Neuron (in vitro differentiated cells): Measurements from ENCODE around the gene SNX7.

ENCODE experiments used
- H2AFZ ChIP-seq: one replicate; pipeline ENCODE4 v1.6.1; 2013; ENCODE audit warnings: low read depth, mild to moderate bottlenecking, inconsistent platforms, low read length, moderate library complexity
- H3K27me3 ChIP-seq: one replicate; pipeline ENCODE4 v1.6.1; 2013; ENCODE audit warnings: low read length; ENCODE audit not compliant: insufficient read depth
- H3K36me3 ChIP-seq: one replicate; pipeline ENCODE4 v1.6.1; 2013; ENCODE audit warnings: low read length; ENCODE audit not compliant: insufficient read depth
- H3K4me1 ChIP-seq: one replicate; pipeline ENCODE4 v1.6.1; 2013; ENCODE audit warnings: low read length; ENCODE audit not compliant: insufficient read depth
- H3K4me3 ChIP-seq: 2 replicates; pipeline ENCODE4 v1.5.1; 2013; ENCODE audit warnings: mild to moderate bottlenecking, low read length, moderate library complexity
- H3K9me3 ChIP-seq: one replicate; pipeline ENCODE4 v1.6.1; 2013; ENCODE audit warnings: low read length

The SNX7 gene

DNA sequence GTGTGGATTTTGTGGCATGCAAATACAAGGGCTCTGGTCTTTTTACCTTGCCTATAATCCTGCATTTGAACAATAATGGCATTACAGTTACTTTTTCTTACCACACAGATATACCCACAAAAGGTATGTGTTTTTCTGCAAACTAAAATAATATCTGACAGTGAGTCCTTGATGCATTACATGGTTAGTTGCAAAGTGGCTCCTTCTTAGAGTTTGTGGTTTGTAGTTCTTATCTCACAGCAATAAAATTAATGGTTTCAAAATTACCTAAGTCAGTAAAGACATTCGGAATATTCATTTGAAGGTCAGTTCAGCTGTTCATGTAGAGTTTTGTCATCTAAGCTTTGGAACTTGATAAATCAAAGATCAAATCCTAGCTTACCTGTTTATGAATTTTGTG lies 43.5 kb downstream of the SNX7 start:
- H3K36me3 ChIP-seq: no peaks in the 10 kb centered on the region
- H2AFZ ChIP-seq: no peak overlapping the region
- no peaks in the 10 kb centered on the region for H3K27me3 ChIP-seq
- H3K9me3 ChIP-seq: no peaks in the 10 kb centered on the region
- peaks cover 28% of the 10 kb centered on the region for H3K4me1 ChIP-seq
- no peak overlapping the region for H3K4me3 ChIP-seq

DNA sequence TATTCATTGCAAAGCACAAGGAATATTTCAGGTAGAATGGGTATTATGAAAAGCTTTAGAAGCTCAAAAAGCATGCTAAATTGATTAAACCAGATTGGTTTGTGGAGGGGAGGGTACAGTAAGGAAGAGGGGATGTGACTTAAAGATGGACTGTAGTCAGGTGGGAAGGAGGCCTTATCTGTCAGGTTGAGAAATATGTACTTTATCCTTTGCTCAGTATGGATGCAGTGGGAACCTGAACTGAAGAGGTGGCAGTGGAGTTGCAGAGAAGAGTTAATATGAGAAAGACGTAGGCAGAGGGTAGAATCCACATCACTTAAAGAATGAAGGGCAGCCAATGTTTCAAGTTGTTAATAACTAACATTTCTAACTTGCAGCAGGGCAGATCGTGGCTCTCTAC lies 44.1 kb downstream of the SNX7 start:
- H2AFZ ChIP-seq: no peak overlapping the region
- H3K4me1 ChIP-seq: peaks cover 28% of the 10 kb centered on the region
- no peaks in the 10 kb centered on the region for H3K27me3 ChIP-seq
- H3K36me3 ChIP-seq: no peaks in the 10 kb centered on the region
- no peak overlapping the region for H3K4me3 ChIP-seq
- no peaks in the 10 kb centered on the region for H3K9me3 ChIP-seq

DNA sequence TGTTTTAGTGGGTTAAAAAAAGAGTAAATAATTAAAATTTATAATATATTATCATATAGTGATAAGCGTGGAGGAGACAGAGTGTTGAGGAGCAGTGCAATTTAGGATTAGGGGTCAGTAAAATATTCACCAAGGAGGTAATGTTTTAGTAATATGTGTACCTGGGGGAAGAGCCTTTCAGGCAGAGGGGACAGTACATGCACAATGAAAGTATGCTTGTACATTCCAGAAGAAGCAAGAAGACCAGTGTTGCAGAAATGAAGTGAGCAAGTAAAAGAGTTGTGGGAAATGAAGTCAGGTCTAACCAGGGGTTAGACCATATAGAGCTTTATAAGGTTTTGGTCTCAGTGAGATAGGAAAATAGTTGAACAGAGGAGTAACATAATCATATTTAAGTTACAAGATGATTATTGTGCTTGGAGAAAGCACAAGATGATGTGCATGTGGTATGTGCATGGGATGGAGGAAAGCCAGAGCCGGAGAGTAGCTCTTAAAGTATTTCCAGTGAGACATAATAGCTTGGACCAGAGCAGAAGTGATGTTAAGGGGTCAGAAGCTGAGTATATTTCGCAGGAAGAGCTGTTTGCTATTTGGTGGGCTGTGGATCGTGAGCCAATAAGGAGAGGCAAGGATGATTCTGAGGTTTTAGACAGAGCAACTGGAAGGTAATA lies 44.8 kb downstream of the SNX7 start:
- Histone ChIP-seq H3K4me1 (peaks cover 28% of the 10 kb centered on the region), H3K4me3 (no peak overlapping the region), H2AFZ (no peak overlapping the region), H3K9me3 (no peaks in the 10 kb centered on the region), H3K36me3 (peaks cover under 1% of the 10 kb centered on the region), H3K27me3 (no peaks in the 10 kb centered on the region)

GRCh38 chr1:98707556-98707955 lies 46.0 kb downstream of the SNX7 start:
- Histone ChIP-seq H3K9me3 (peaks cover 4% of the 10 kb centered on the region), H3K36me3 (peaks cover 2% of the 10 kb centered on the region), H2AFZ (no peak overlapping the region), H3K4me3 (no peak overlapping the region), H3K27me3 (no peaks in the 10 kb centered on the region), H3K4me1 (peaks cover 28% of the 10 kb centered on the region)

DNA sequence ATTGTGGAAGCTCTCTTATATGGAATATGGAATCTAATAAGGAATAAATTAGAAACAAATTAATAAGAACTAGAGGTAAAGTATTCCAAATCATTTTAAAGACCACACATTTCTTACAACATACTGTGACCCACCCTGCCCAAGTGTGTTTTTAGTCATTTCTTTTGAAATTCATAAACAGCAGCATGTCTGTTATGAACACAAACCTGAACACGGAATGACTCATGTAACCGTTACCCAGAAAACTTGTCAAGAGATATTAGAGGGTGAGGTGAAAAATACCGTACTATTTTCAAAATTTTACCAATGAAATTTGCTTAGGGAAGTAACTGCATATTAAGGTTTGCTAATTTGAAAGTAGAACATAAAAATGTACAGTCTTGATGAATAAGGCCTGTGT lies 48.4 kb downstream of the SNX7 start:
- peaks cover 10% of the 10 kb centered on the region for H3K4me1 ChIP-seq
- H3K4me3 ChIP-seq: no peak overlapping the region
- no peak overlapping the region for H2AFZ ChIP-seq
- peaks cover 4% of the 10 kb centered on the region for H3K9me3 ChIP-seq
- no peaks in the 10 kb centered on the region for H3K27me3 ChIP-seq
- peaks cover 2% of the 10 kb centered on the region for H3K36me3 ChIP-seq

GRCh38 chr1:98723574-98723973 lies 62.1 kb downstream of the SNX7 start:
- no peaks in the 10 kb centered on the region for H3K27me3 ChIP-seq
- no peaks in the 10 kb centered on the region for H3K36me3 ChIP-seq
- H3K4me3 ChIP-seq: no peak overlapping the region
- peaks cover 6% of the 10 kb centered on the region for H3K9me3 ChIP-seq
- no peak overlapping the region for H2AFZ ChIP-seq
- no peaks in the 10 kb centered on the region for H3K4me1 ChIP-seq

DNA sequence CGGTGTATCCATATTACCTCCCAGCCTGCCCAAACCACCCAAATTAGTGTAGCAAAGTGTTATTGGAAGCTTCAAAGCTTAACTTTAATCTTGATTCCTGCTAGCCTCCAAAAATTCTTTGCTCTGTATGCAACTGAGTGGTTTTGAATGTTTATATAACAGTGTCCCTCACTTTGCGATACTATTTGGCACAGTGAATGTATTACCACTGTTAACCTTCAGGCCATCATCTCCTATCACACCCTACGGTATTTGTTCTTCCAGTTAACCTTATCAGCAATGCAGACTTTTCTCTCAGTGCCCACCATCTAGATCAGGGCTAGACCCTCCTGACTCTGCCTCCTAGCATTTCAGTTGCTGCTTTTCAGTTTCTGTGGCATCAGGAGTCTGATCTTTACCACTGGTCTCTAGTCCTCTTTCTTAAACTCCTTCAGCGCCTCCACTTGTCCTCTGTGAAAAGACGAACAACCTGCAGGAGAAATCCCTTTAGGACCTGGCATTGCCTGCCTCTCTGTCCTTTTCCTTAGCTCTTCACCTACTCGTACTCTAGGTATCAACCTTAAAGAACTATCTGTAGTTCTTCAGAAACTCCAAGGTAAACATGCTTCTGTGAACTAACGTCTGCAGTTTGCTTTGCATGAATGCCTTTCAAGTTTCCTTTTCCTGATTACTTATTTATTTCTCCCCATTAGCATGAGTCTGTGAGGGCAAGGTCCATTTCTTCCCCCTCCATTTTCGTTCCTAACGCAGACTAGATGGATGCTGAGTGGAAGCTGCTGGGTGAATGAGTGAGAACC lies 71.7 kb downstream of the SNX7 start:
- H3K36me3 ChIP-seq: no peaks in the 10 kb centered on the region
- H2AFZ ChIP-seq: no peak overlapping the region
- peaks cover 3% of the 10 kb centered on the region for H3K9me3 ChIP-seq
- peaks cover 10% of the 10 kb centered on the region for H3K4me1 ChIP-seq
- no peak overlapping the region for H3K4me3 ChIP-seq
- no peaks in the 10 kb centered on the region for H3K27me3 ChIP-seq

GRCh38 chr1:98733782-98734112 lies 72.2 kb downstream of the SNX7 start:
- Histone ChIP-seq H3K9me3 (no peaks in the 10 kb centered on the region), H3K4me1 (peaks cover 10% of the 10 kb centered on the region)

GRCh38 chr1:98735756-98736155 lies 74.2 kb downstream of the SNX7 start:
- peaks cover 8% of the 10 kb centered on the region for H3K4me1 ChIP-seq
- H2AFZ ChIP-seq: no peak overlapping the region
- no peaks in the 10 kb centered on the region for H3K36me3 ChIP-seq
- H3K9me3 ChIP-seq: no peaks in the 10 kb centered on the region
- no peaks in the 10 kb centered on the region for H3K27me3 ChIP-seq
- H3K4me3 ChIP-seq: no peak overlapping the region

More at GRCh38 chr1:98733782-98734112, 72.2 kb downstream of the SNX7 start:
- Histone ChIP-seq H3K27me3 (no peaks in the 10 kb centered on the region), H2AFZ (no peak overlapping the region), H3K4me3 (no peak overlapping the region), H3K36me3 (no peaks in the 10 kb centered on the region)

- Histone ChIP-seq H3K36me3 (no peaks in the 10 kb centered on the region), H3K4me3 (no peak overlapping the region), H3K27me3 (no peaks in the 10 kb centered on the region), H2AFZ (no peak overlapping the region), H3K9me3 (no peaks in the 10 kb centered on the region), H3K4me1 (peaks cover 11% of the 10 kb centered on the region)
Observed at GRCh38 chr1:98737835-98738234, 76.3 kb downstream of the SNX7 start.

- Histone ChIP-seq H2AFZ (no peak overlapping the region), H3K36me3 (no peaks in the 10 kb centered on the region), H3K27me3 (no peaks in the 10 kb centered on the region)
Observed at GRCh38 chr1:98739762-98740161, 78.2 kb downstream of the SNX7 start.

DNA sequence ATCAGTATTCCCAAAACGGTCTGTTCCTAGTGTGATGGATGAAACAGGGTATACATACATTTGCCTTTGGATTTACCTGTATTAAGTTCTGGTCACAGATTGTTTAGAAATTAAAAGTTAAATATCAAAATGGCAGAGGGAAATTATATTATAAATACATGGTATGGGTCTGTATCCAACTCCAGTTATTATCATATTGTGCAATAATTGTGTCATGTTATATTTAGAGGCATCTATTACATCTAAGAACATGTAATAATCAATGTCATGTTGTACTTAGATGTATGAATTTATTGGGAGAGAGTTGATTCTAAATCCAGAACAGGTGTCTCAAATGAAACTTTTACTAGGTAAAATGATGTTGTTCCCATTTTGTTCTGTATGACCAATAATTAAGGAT lies 79.6 kb downstream of the SNX7 start:
- no peaks in the 10 kb centered on the region for H3K9me3 ChIP-seq
- H3K4me3 ChIP-seq: no peak overlapping the region
- peaks cover 4% of the 10 kb centered on the region for H3K4me1 ChIP-seq
- H2AFZ ChIP-seq: no peak overlapping the region
- no peaks in the 10 kb centered on the region for H3K27me3 ChIP-seq
- no peaks in the 10 kb centered on the region for H3K36me3 ChIP-seq

More at GRCh38 chr1:98739762-98740161, 78.2 kb downstream of the SNX7 start:
- no peaks in the 10 kb centered on the region for H3K9me3 ChIP-seq
- H3K4me1 ChIP-seq: peaks cover 8% of the 10 kb centered on the region
- no peak overlapping the region for H3K4me3 ChIP-seq

DNA sequence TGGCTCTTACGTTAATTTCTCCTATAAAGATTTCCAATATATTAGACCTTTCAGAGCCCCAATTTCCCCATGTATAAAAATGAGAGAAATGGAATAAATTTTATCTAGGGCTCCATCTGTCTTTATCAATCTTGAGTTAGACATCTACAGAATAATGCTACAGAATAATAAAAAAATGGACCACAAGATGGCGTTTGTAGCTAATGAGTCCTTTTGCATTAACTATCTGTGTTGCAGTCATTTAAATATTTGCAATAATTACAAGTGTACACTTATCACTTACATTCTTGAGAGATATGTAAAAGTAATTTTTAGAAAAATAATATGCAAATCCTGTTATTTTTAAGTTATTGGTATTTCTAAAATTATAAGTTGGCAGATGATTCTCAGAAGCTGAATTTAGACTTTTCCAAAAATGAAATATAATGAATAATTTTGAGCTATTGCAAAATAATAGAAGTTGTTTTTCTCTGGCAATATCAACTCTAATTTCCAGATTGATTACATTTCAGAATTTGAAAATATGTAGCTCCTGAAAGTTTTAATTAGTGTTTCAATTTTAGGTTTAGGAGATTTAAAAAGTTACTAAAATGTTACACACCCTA lies 87.7 kb downstream of the SNX7 start:
- no peaks in the 10 kb centered on the region for H3K9me3 ChIP-seq
- no peaks in the 10 kb centered on the region for H3K27me3 ChIP-seq

More for the DNA sequence above, 87.7 kb downstream of the SNX7 start:
- Histone ChIP-seq H3K4me1 (no peaks in the 10 kb centered on the region), H3K4me3 (no peak overlapping the region), H2AFZ (no peak overlapping the region), H3K36me3 (no peaks in the 10 kb centered on the region)
